Liver (tissue), 9 donors: Measurements from ENCODE around the gene GABRE. TPM values are rescaled to one million over a fixed set of nuclear protein-coding genes. Genes with fewer than 3 reads are reported as not detected.

ENCODE experiments used
- DNase-seq: peaks from one replicate; pipeline ENCODE4 v3.0.0-alpha.2; 2017; ENCODE audit warnings: low spot score
- H3K27ac ChIP-seq, 2 donors: one replicate each; pipeline ENCODE4 v1.7.0; 2013; ENCODE audit warnings: inconsistent platforms in 2 of 2, low read length in 2 of 2, control low read depth in 1 of 2, low read depth in 1 of 2, mild to moderate bottlenecking in 1 of 2
- H3K27me3 ChIP-seq, 4 donors: one replicate each; pipeline versions ENCODE4 v1.6.1 to v1.7.0; 2013; ENCODE audit warnings: low read length in 3 of 4, inconsistent platforms in 1 of 4, mild to moderate bottlenecking in 1 of 4, moderate library complexity in 1 of 4; ENCODE audit not compliant: control insufficient read depth in 4 of 4, insufficient read depth in 4 of 4
- H3K36me3 ChIP-seq, 4 donors: one replicate each; pipeline versions ENCODE4 v1.6.1 to v1.7.0; 2013; ENCODE audit warnings: low read length in 3 of 4, mild to moderate bottlenecking in 3 of 4, low read depth in 1 of 4, moderate library complexity in 1 of 4; ENCODE audit not compliant: control insufficient read depth in 4 of 4, insufficient read depth in 3 of 4
- H3K4me1 ChIP-seq, 4 donors: one replicate each; pipeline versions ENCODE4 v1.6.1 to v1.7.0; 2013; ENCODE audit warnings: low read length in 3 of 4, mild to moderate bottlenecking in 3 of 4, moderate library complexity in 1 of 4; ENCODE audit not compliant: control insufficient read depth in 4 of 4, insufficient read depth in 4 of 4
- H3K4me3 ChIP-seq, 3 donors: one replicate each; pipeline versions ENCODE4 v1.6.1 to v1.7.0; 2013; ENCODE audit warnings: low read length in 3 of 3, control low read depth in 1 of 3, low read depth in 1 of 3, mild to moderate bottlenecking in 1 of 3
- H3K9ac ChIP-seq, 2 donors: one replicate each; pipeline ENCODE4 v1.7.0; 2013; ENCODE audit warnings: low read length in 2 of 2, mild to moderate bottlenecking in 2 of 2, moderate library complexity in 2 of 2, control low read depth in 1 of 2, low read depth in 1 of 2
- H3K9me3 ChIP-seq, 4 donors: one replicate each; pipeline versions ENCODE4 v1.6.1 to v1.7.0; 2013; ENCODE audit warnings: low read length in 3 of 4; ENCODE audit not compliant: control insufficient read depth in 4 of 4
- EGR1 ChIP-seq, 2 donors: IDR thresholded peaks; 2 replicates each; pipeline ENCODE4 v1.6.1; 2016 to 2018; ENCODE audit warnings: antibody characterized with exemption in 2 of 2, low read depth in 2 of 2
- FOXA1 ChIP-seq: IDR thresholded peaks from 2 replicates; pipeline ENCODE4 v1.6.1; 2016; ENCODE audit warnings: antibody characterized with exemption
- FOXA2 ChIP-seq: IDR thresholded peaks from 2 replicates; pipeline ENCODE4 v1.6.1; 2016; ENCODE audit warnings: antibody characterized with exemption
- HNF4A ChIP-seq, 2 donors: conservative IDR thresholded peaks; 2 replicates each; pipeline ENCODE4 v1.6.1; 2016; ENCODE audit warnings: antibody characterized with exemption in 2 of 2, mild to moderate bottlenecking in 2 of 2
- HNF4G ChIP-seq: IDR thresholded peaks from 2 replicates; pipeline ENCODE4 v1.6.1; 2016; ENCODE audit warnings: antibody characterized with exemption
- JUND ChIP-seq, 2 donors: IDR thresholded peaks; 2 replicates each; pipeline ENCODE4 v1.6.1; 2016; ENCODE audit warnings: antibody characterized with exemption in 2 of 2
- NR2F2 ChIP-seq: IDR thresholded peaks from 2 replicates; pipeline ENCODE4 v1.6.1; 2016; ENCODE audit warnings: antibody characterized with exemption
- RAD21 ChIP-seq, 2 donors: IDR thresholded peaks; 2 replicates each; pipeline ENCODE4 v1.6.1; 2016; ENCODE audit warnings: antibody characterized with exemption in 2 of 2, mild to moderate bottlenecking in 2 of 2
- RXRA ChIP-seq, 2 donors: IDR thresholded peaks; 2 replicates each; pipeline ENCODE4 v1.6.1; 2017 to 2018; ENCODE audit warnings: antibody characterized with exemption in 2 of 2, mild to moderate bottlenecking in 1 of 2
- SP1 ChIP-seq: IDR thresholded peaks from 2 replicates; pipeline ENCODE4 v1.6.1; 2018; ENCODE audit warnings: antibody characterized with exemption, mild to moderate bottlenecking
- YY1 ChIP-seq: IDR thresholded peaks from 2 replicates; pipeline ENCODE4 v1.6.1; 2016; ENCODE audit warnings: antibody characterized with exemption, mild to moderate bottlenecking
- ZBTB33 ChIP-seq: IDR thresholded peaks from 2 replicates; pipeline ENCODE4 v1.6.1; 2016; ENCODE audit warnings: antibody characterized with exemption
- WGBS: extraction: QIAGEN DNeasy Blood & Tissue Kit; methylation state at CpG from one replicate; pipeline ENCODE4 v1.1.7; 2013; 5-methylcytosine and 5-hydroxymethylcytosine counted together
- polyA plus RNA-seq, 2 donors: library from polyadenylated mRNA; stranded (reverse) in 1 of 2; unstranded in 1 of 2; fragments of 200-250 nt in 1 of 2; fragments of >200 nt in 1 of 2; fragmentation: Nextera tagmentation in 1 of 2; extraction: Ambion mirVana in 1 of 2; gene quantifications; one replicate each; pipeline versions ENCODE4 v1.2.1 to v1.2.3, GENCODE V29; 2013 to 2015
- total RNA-seq, 2 donors: library from RNA; depleted of rRNA; stranded (reverse); fragments of >200 nt; gene quantifications; one replicate each; pipeline ENCODE4 v1.2.3, GENCODE V29; 2014
- TF ChIP-seq, protein P1 (sequence below): IDR thresholded peaks from 2 replicates; pipeline ENCODE4 v1.6.1; 2016; ENCODE audit warnings: antibody characterized with exemption
- TF ChIP-seq, protein P2 (sequence below): IDR thresholded peaks from 2 replicates; pipeline ENCODE4 v1.6.1; 2016; ENCODE audit warnings: antibody characterized with exemption, mild to moderate bottlenecking
- TF ChIP-seq, protein P3 (sequence below): IDR thresholded peaks from 2 replicates; pipeline ENCODE4 v1.6.1; 2016; ENCODE audit warnings: antibody characterized with exemption
- donor health status: healthy.
- donor health status: healthy.
- donor health status: healthy.
- donor health status: healthy.
- donor health status: healthy.

GABRE gene
- total and polyA plus RNA-seq, 4 donors = 0.49 to 4.9 (median 0.64) TPM

DNA sequence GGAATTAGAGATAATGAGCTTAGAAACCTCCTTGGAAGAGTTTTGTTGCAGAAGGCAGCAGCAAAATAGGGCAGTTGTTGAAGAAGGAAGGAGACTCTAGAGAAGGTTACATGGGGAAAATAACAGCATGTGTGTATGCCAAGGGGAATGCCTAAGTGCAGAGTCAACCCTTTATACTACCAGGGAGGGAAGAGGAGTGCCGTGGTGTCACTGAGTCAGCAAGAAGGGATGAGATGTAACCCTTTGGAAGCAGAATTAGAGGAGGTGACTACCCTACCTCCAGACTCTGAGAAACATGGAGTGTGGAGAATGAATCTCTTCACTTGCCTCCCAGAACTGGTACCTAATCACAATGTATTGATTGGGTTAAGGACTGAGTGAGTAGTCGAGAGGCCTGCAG is 6.7 kb upstream of the GABRE start:
- no peak for DNase-seq
- Histone ChIP-seq H3K9me3 (no peaks in the 10 kb centered on the region), H3K9ac (no peak overlapping the region), H3K36me3 (no peaks in the 10 kb centered on the region), H3K27ac (no peak overlapping the region), H3K4me1 (no peaks in the 10 kb centered on the region), H3K27me3 (peaks cover 0 to 1% (median 0%) of the 10 kb centered on the region in 4 donors), H3K4me3 (no peak overlapping the region)
- WGBS = 44% methylated on average over 2 of the region's 2 CpGs
- TF ChIP-seq SP1 (no peak), FOXA2 (no peak), NR2F2 (no peak), EGR1 (IDR thresholded peaks at IDR 0.05; ENCODE audit: low read depth in 2 of 2) (no peak), RXRA (IDR thresholded peaks at IDR 0.05) (no peak), YY1 (no peak), HNF4A (conservative IDR thresholded peaks at IDR 0.05) (no peak)
- TF ChIP-seq, protein P1, sequence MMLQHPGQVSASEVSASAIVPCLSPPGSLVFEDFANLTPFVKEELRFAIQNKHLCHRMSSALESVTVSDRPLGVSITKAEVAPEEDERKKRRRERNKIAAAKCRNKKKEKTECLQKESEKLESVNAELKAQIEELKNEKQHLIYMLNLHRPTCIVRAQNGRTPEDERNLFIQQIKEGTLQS = no peak
- TF ChIP-seq, protein P2, sequence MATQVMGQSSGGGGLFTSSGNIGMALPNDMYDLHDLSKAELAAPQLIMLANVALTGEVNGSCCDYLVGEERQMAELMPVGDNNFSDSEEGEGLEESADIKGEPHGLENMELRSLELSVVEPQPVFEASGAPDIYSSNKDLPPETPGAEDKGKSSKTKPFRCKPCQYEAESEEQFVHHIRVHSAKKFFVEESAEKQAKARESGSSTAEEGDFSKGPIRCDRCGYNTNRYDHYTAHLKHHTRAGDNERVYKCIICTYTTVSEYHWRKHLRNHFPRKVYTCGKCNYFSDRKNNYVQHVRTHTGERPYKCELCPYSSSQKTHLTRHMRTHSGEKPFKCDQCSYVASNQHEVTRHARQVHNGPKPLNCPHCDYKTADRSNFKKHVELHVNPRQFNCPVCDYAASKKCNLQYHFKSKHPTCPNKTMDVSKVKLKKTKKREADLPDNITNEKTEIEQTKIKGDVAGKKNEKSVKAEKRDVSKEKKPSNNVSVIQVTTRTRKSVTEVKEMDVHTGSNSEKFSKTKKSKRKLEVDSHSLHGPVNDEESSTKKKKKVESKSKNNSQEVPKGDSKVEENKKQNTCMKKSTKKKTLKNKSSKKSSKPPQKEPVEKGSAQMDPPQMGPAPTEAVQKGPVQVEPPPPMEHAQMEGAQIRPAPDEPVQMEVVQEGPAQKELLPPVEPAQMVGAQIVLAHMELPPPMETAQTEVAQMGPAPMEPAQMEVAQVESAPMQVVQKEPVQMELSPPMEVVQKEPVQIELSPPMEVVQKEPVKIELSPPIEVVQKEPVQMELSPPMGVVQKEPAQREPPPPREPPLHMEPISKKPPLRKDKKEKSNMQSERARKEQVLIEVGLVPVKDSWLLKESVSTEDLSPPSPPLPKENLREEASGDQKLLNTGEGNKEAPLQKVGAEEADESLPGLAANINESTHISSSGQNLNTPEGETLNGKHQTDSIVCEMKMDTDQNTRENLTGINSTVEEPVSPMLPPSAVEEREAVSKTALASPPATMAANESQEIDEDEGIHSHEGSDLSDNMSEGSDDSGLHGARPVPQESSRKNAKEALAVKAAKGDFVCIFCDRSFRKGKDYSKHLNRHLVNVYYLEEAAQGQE = no peak
- TF ChIP-seq, protein P3, sequence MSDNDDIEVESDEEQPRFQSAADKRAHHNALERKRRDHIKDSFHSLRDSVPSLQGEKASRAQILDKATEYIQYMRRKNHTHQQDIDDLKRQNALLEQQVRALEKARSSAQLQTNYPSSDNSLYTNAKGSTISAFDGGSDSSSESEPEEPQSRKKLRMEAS = no peak

DNA sequence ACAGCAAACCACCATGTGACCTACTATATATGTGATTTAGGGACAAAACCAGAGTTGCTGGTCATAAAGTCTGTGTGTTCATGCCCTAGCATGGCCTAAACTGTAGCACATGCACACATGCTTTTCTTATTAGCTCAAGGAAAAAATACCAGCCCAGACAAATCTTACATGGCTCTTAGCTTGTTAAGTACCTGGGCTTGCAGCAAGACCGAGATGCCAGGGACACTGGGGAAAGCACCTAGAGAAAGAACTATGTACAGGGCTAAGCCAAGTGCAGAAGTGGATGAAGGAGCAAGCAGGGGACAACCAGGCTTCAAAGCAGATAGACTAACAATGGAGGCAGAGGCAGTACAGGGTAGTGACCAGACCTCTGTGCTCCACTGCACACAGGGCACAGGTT is 3.4 kb upstream of the GABRE start:
- no peak for DNase-seq
- no peaks in the 10 kb centered on the region for H3K4me1 ChIP-seq
- H3K4me3 ChIP-seq = no peak overlapping the region
- no peak overlapping the region for H3K27ac ChIP-seq
- H3K9ac ChIP-seq = no peak overlapping the region
- peaks cover 0 to 4% (median 0%) of the 10 kb centered on the region in 4 donors for H3K27me3 ChIP-seq
- no peaks in the 10 kb centered on the region for H3K36me3 ChIP-seq
- WGBS = 63% methylated on average over 1 of the region's 1 CpG
- no peaks in the 10 kb centered on the region for H3K9me3 ChIP-seq
- no peak for TF ChIP-seq HNF4A (conservative IDR thresholded peaks at IDR 0.05)
- TF ChIP-seq FOXA1 = no peak
- TF ChIP-seq, protein P2 = no peak
- no peak for TF ChIP-seq YY1
- TF ChIP-seq, protein P1 = no peak
- no peak for TF ChIP-seq RAD21 (IDR thresholded peaks at IDR 0.05)
- TF ChIP-seq NR2F2 = no peak
- no peak for TF ChIP-seq RXRA (IDR thresholded peaks at IDR 0.05)
- TF ChIP-seq HNF4G = no peak
- TF ChIP-seq JUND (IDR thresholded peaks at IDR 0.05) = no peak
- no peak for TF ChIP-seq FOXA2
- TF ChIP-seq, protein P3 = no peak
- no peak for TF ChIP-seq ZBTB33
- TF ChIP-seq SP1 = no peak
- no peak for TF ChIP-seq EGR1 (IDR thresholded peaks at IDR 0.05; ENCODE audit: low read depth in 2 of 2)
